IMR-90 (cell line): ENCODE data around the gene ARHGAP32. TPM values are rescaled to one million over a fixed set of nuclear protein-coding genes. Genes with fewer than 3 reads are reported as not detected.

Source experiments
- ATAC-seq: fragments of 200-7000 bp; cut with Tn5 transposase; 2 replicates; pipeline ENCODE4 v1.9.1; 2020; ENCODE audit warnings: low read depth, mild to moderate bottlenecking, moderate library complexity
- BruUV-seq: library from RNA; stranded (reverse); fragments of 400-500 nt; replicated peaks from 2 replicates; lab custom pipeline; 2021; lab: Mats Ljungman, UMichigan
- CTCF ChIA-PET: fragments of 300-600 bp; formaldehyde crosslinking; extraction: SDS; loops from one replicate; lab custom pipeline; 2021; ENCODE audit warnings: antibody characterized with exemption; lab: Yijun Ruan, JAX
- POLR2A ChIA-PET: fragments of 300-600 bp; sonication (Branson Sonifier 250); formaldehyde crosslinking; loops from one replicate; lab custom pipeline; 2022; ENCODE audit warnings: antibody characterized with exemption; ENCODE audit not compliant: unreplicated experiment; lab: Charles Lee
- DNase-seq: peaks from one replicate; pipeline ENCODE4 v3.0.0; 2013
- H2AFZ ChIP-seq: replicated peaks from 2 replicates; pipeline ENCODE3; 2013; ENCODE audit warnings: low read length, mild to moderate bottlenecking; ENCODE audit not compliant: poor library complexity
- H2AK5ac ChIP-seq: 2 replicates; pipeline ENCODE4 v1.6.1; 2013; ENCODE audit warnings: low read depth, low read length, inconsistent platforms
- H2AK9ac ChIP-seq: replicated peaks from 2 replicates; pipeline ENCODE3; 2013; ENCODE audit warnings: mild to moderate bottlenecking, low read depth, low read length, moderate library complexity; ENCODE audit not compliant: poor library complexity
- H2BK120ac ChIP-seq: 2 replicates; pipeline ENCODE4 v1.6.1; 2013; ENCODE audit warnings: low read depth, low read length, inconsistent platforms
- H2BK15ac ChIP-seq: 3 replicates; pipeline ENCODE4 v1.6.1; 2013; ENCODE audit warnings: low read depth, low read length, inconsistent platforms
- H2BK20ac ChIP-seq: 2 replicates; pipeline ENCODE4 v1.6.1; 2013; ENCODE audit warnings: low read depth, mild to moderate bottlenecking, inconsistent platforms, low read length, moderate library complexity
- H2BK5ac ChIP-seq: 2 replicates; pipeline ENCODE4 v1.6.1; 2013; ENCODE audit warnings: mild to moderate bottlenecking, low read depth, low read length, inconsistent platforms; ENCODE audit not compliant: poor library complexity, severe bottlenecking
- H3K14ac ChIP-seq: replicated peaks from 2 replicates; pipeline ENCODE4 v1.6.1; 2013; ENCODE audit warnings: low read depth, low read length, inconsistent platforms
- H3K18ac ChIP-seq: 2 replicates; pipeline ENCODE4 v1.6.1; 2013; ENCODE audit warnings: low read depth, low read length, control low read depth
- H3K23ac ChIP-seq: 2 replicates; pipeline ENCODE4 v1.6.1; 2013; ENCODE audit warnings: low read depth, low read length, inconsistent platforms
- H3K27ac ChIP-seq: 2 replicates; pipeline ENCODE4 v1.5.1; 2013; ENCODE audit warnings: mild to moderate bottlenecking, control low read depth, low read length; ENCODE audit not compliant: insufficient read depth
- H3K27me3 ChIP-seq: 2 replicates; pipeline ENCODE4 v1.6.1; 2013; ENCODE audit warnings: low read length; ENCODE audit not compliant: control insufficient read depth, insufficient read depth
- H3K36me3 ChIP-seq: 2 replicates; pipeline ENCODE4 v1.6.1; 2013; ENCODE audit warnings: low read length, mixed read lengths; ENCODE audit not compliant: control insufficient read depth, insufficient read depth
- H3K4ac ChIP-seq: 2 replicates; pipeline ENCODE4 v1.6.1; 2013; ENCODE audit warnings: low read depth, low read length, inconsistent platforms
- H3K4me1 ChIP-seq: 2 replicates; pipeline ENCODE4 v1.6.1; 2013; ENCODE audit warnings: low read length, mixed read lengths; ENCODE audit not compliant: control insufficient read depth, insufficient read depth
- H3K4me2 ChIP-seq: 2 replicates; pipeline ENCODE4 v1.6.1; 2013; ENCODE audit warnings: low read depth, mild to moderate bottlenecking, control low read depth, low read length, moderate library complexity
- H3K4me3 ChIP-seq: 2 replicates; pipeline ENCODE4 v1.5.1; 2013; ENCODE audit warnings: low read depth, mild to moderate bottlenecking, control low read depth, low read length, moderate library complexity; ENCODE audit not compliant: insufficient read depth
- H3K56ac ChIP-seq: 2 replicates; pipeline ENCODE4 v1.6.1; 2013; ENCODE audit warnings: low read length, inconsistent platforms; ENCODE audit not compliant: insufficient read depth; ENCODE audit errors: extremely low read depth
- H3K79me1 ChIP-seq, 2 experiments: 2 replicates each; pipeline ENCODE4 v1.6.1; 2013; ENCODE audit warnings: low read length in 2 of 2, inconsistent platforms in 1 of 2, low read depth in 1 of 2
- H3K9ac ChIP-seq: 2 replicates; pipeline ENCODE4 v1.6.1; 2013; ENCODE audit warnings: low read depth, low read length, control low read depth
- H3K9me1 ChIP-seq: 2 replicates; pipeline ENCODE4 v1.6.1; 2013; ENCODE audit warnings: low read length, inconsistent platforms; ENCODE audit not compliant: insufficient read depth
- H3K9me3 ChIP-seq: 2 replicates; pipeline ENCODE4 v1.6.1; 2013; ENCODE audit warnings: low read length; ENCODE audit not compliant: control insufficient read depth, insufficient read depth
- H4K20me1 ChIP-seq: 2 replicates; pipeline ENCODE4 v1.6.1; 2013; ENCODE audit warnings: low read length, inconsistent platforms; ENCODE audit not compliant: insufficient read depth
- H4K5ac ChIP-seq: 2 replicates; pipeline ENCODE4 v1.6.1; 2013; ENCODE audit warnings: mild to moderate bottlenecking, low read depth, low read length, control low read depth
- H4K8ac ChIP-seq, 2 experiments: 2 replicates each; pipeline ENCODE4 v1.6.1; 2013; ENCODE audit warnings: low read depth in 2 of 2, low read length in 2 of 2, control low read depth in 1 of 2, inconsistent platforms in 1 of 2
- H4K91ac ChIP-seq: 2 replicates; pipeline ENCODE4 v1.6.1; 2013; ENCODE audit warnings: low read depth, low read length, inconsistent platforms; ENCODE audit not compliant: insufficient read depth
- CEBPB ChIP-seq: IDR thresholded peaks from 2 replicates; pipeline ENCODE4 v1.6.1; 2012; ENCODE audit warnings: low read depth, low read length, improper control_type of control experiment
- CHD1 ChIP-seq: IDR thresholded peaks from 2 replicates; pipeline ENCODE4 v1.6.1; 2012; ENCODE audit warnings: low read depth, low read length, improper control_type of control experiment
- FOS ChIP-seq: fragments of 150-350 bp; IDR thresholded peaks from 2 replicates; pipeline ENCODE4 v1.6.1; 2016; ENCODE audit warnings: low read depth, low read length
- MAFK ChIP-seq: IDR thresholded peaks from 2 replicates; pipeline ENCODE4 v1.6.1; 2012; ENCODE audit warnings: low read depth, low read length, improper control_type of control experiment
- MAZ ChIP-seq: IDR thresholded peaks from 2 replicates; pipeline ENCODE4 v1.6.1; 2012; ENCODE audit warnings: low read depth, mild to moderate bottlenecking, low read length, improper control_type of control experiment, moderate library complexity, borderline replicate concordance
- MXI1 ChIP-seq: IDR thresholded peaks from 2 replicates; pipeline ENCODE4 v1.6.1; 2012; ENCODE audit warnings: low read depth, mild to moderate bottlenecking, low read length, moderate library complexity, borderline replicate concordance
- NFE2L2 ChIP-seq: fragments of 150-350 bp; IDR thresholded peaks from 2 replicates; pipeline ENCODE4 v1.6.1; 2016; ENCODE audit warnings: low read depth, mild to moderate bottlenecking, low read length
- POLR2A ChIP-seq: IDR thresholded peaks from 2 replicates; pipeline ENCODE4 v1.6.1; 2012; ENCODE audit warnings: mild to moderate bottlenecking, low read depth, low read length
- RAD21 ChIP-seq: IDR thresholded peaks from 2 replicates; pipeline ENCODE4 v1.6.1; 2012; ENCODE audit warnings: low read length, improper control_type of control experiment
- RCOR1 ChIP-seq: IDR thresholded peaks from 2 replicates; pipeline ENCODE4 v1.6.1; 2012; ENCODE audit warnings: mild to moderate bottlenecking, low read length, improper control_type of control experiment; ENCODE audit not compliant: insufficient replicate concordance
- RFX5 ChIP-seq: IDR thresholded peaks from 2 replicates; pipeline ENCODE4 v1.8.0; 2012; ENCODE audit warnings: low read depth, mild to moderate bottlenecking, low read length, moderate library complexity
- SMC3 ChIP-seq: fragments of 150-350 bp; IDR thresholded peaks from 2 replicates; pipeline ENCODE4 v1.6.1; 2016; ENCODE audit warnings: low read depth, mild to moderate bottlenecking, antibody characterized with exemption, low read length, moderate library complexity
- WGBS, 2 experiments: methylation state at CpG; one replicate each; pipeline versions ENCODE4 v1.1.5 to v1.1.7; 2013; ENCODE audit warnings: missing lambda C conversion rate in 2 of 2; ENCODE audit not compliant: insufficient read length in 1 of 2; ENCODE audit errors: extremely low coverage in 2 of 2; 5-methylcytosine and 5-hydroxymethylcytosine counted together
- dilution Hi-C: fragments of 300-500 bp; cut with HindIII; formaldehyde crosslinking; loops from one replicate; pipeline ENCODE4 v1.14.3; 2018; ENCODE audit warnings: low sequenced_read_pairs; ENCODE audit not compliant: unreplicated experiment
- in situ Hi-C: fragments of 300-500 bp; cut with MboI; formaldehyde crosslinking; loops from 3 replicates; pipeline ENCODE4 v1.14.3; 2019; ENCODE audit warnings: low sequenced_read_pairs, inconsistent platforms, mixed read lengths
- intact Hi-C: fragments of 100-400 bp; cut with micrococcal nuclease; formaldehyde crosslinking; loops from 2 replicates; pipeline ENCODE4 v1.10.0; 2022
- polyA plus RNA-seq, 3 experiments: library from polyadenylated mRNA; depleted of rRNA; stranded (reverse); fragments of >200 nt; gene quantifications; 2 replicates each; pipeline ENCODE4 v1.2.3, GENCODE V29; 2012; ENCODE audit warnings: low replicate concordance in 1 of 3
- total RNA-seq: library from RNA; depleted of rRNA; stranded (reverse); fragments of >200 nt; gene quantifications from 2 replicates; pipeline ENCODE4 v1.2.3, GENCODE V29; 2012
- TF ChIP-seq, protein P1 (sequence below): conservative IDR thresholded peaks from 2 replicates; pipeline ENCODE4 v1.5.1; 2012; ENCODE audit warnings: mild to moderate bottlenecking, low read depth, low read length, improper control_type of control experiment
- TF ChIP-seq, protein P2 (sequence below): fragments of 150-350 bp; IDR thresholded peaks from 2 replicates; pipeline ENCODE4 v1.6.1; 2016; ENCODE audit warnings: low read depth, mild to moderate bottlenecking, low read length, moderate library complexity, borderline replicate concordance
- TF ChIP-seq, protein P3 (sequence below): fragments of 150-350 bp; IDR thresholded peaks from 2 replicates; pipeline ENCODE4 v1.6.1; 2017; ENCODE audit warnings: mild to moderate bottlenecking, antibody characterized with exemption, low read length, low read depth

The ARHGAP32 gene
- total and polyA plus RNA-seq, 2 of the 4 experiments (the other 2 are of a cell fraction), result 4.1 to 8.4 TPM

DNA sequence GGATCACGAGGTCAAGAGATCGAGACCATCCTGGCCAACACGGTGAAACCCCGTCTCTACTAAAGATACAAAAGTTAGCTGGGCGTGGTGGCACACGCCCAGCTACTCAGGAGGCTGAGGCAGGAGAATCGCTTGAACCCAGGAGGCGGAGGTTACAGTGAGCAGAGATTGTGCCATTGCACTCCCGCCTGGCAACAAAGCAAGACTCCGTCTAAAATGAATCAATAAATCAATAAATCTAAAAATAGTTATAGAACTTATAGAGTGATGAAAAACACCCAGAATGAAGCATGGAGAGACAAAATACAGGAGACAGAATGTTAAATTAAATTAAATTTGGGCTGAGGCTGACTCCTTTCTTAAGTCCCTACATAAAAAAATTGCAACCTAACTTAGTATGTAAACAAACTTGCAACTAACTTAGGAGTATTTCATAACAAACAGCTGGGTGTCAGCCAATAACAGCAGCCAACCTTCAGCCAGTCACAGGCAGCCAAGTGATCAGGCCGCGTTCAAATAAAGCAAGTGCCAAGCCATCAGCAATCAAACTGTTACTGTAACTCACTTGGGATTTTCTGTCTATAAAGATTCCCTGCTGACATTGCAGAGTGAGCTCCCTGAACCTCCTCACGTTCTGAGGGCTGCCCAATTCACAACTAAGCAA lies 242.2 kb downstream of the ARHGAP32 start:
- ATAC-seq, result 0 out of 2 replicates have a peak, but pooled peaks have one; percentile 27
- H4K91ac ChIP-seq, result no peak overlapping the region
- WGBS, 2 experiments, result 43% methylated on average over 2 of the region's 13 CpGs; no CpG with 5 or more reads in 1 of the 2 experiments
- H3K36me3 ChIP-seq, result no peaks in the 10 kb centered on the region
- peaks cover 3% of the 10 kb centered on the region for H3K27me3 ChIP-seq
- H3K18ac ChIP-seq, result no peak overlapping the region
- dilution Hi-C loops (no loop called here), in situ Hi-C loops (loop anchor here (5.0 to 25.0 kb wide), 3 partner anchors 63 to 913 kb away; no protein-coding TSS in a partner anchor), intact Hi-C loops (loop anchor here (10.0 kb wide), 1 partner anchor 915 kb away; no protein-coding TSS in a partner anchor)
- H3K14ac ChIP-seq, result no peak overlapping the region
- no peak overlapping the region for H3K9ac ChIP-seq
- H3K27ac ChIP-seq, result no peak overlapping the region
- H2AK5ac ChIP-seq, result no peak overlapping the region
- H2BK5ac ChIP-seq, result no peak overlapping the region
- H2BK20ac ChIP-seq, result no peak overlapping the region
- H2AFZ ChIP-seq, result no peak overlapping the region
- H4K8ac ChIP-seq, result no peak overlapping the region
- DNase-seq, result no peak
- H3K4me3 ChIP-seq, result no peak overlapping the region
- ChIA-PET CTCF (interaction anchor here (2.9 kb wide), 1 partner anchor 64 kb away, joined by 43 read pairs; no protein-coding TSS in a partner anchor), POLR2A (no interaction called here)
- no peak overlapping the region for H3K56ac ChIP-seq
- no peak overlapping the region for H3K23ac ChIP-seq
- H3K4me2 ChIP-seq, result no peak overlapping the region
- H3K4me1 ChIP-seq, result no peaks in the 10 kb centered on the region
- H2AK9ac ChIP-seq, result no peak overlapping the region
- no peaks in the 10 kb centered on the region for H3K9me1 ChIP-seq
- no TSS peak for BruUV-seq
- H3K4ac ChIP-seq, result no peak overlapping the region
- H2BK15ac ChIP-seq, result no peak overlapping the region
- H4K20me1 ChIP-seq, result no peaks in the 10 kb centered on the region
- no peak overlapping the region for H2BK120ac ChIP-seq
- H3K79me1 ChIP-seq, result no peaks in the 10 kb centered on the region
- no peak overlapping the region for H4K5ac ChIP-seq
- H3K9me3 ChIP-seq, result no peaks in the 10 kb centered on the region
- no peak for TF ChIP-seq RFX5
- no peak for TF ChIP-seq MAZ
- TF ChIP-seq SMC3, result no peak
- TF ChIP-seq, protein P1, sequence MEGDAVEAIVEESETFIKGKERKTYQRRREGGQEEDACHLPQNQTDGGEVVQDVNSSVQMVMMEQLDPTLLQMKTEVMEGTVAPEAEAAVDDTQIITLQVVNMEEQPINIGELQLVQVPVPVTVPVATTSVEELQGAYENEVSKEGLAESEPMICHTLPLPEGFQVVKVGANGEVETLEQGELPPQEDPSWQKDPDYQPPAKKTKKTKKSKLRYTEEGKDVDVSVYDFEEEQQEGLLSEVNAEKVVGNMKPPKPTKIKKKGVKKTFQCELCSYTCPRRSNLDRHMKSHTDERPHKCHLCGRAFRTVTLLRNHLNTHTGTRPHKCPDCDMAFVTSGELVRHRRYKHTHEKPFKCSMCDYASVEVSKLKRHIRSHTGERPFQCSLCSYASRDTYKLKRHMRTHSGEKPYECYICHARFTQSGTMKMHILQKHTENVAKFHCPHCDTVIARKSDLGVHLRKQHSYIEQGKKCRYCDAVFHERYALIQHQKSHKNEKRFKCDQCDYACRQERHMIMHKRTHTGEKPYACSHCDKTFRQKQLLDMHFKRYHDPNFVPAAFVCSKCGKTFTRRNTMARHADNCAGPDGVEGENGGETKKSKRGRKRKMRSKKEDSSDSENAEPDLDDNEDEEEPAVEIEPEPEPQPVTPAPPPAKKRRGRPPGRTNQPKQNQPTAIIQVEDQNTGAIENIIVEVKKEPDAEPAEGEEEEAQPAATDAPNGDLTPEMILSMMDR, result no peak
- no peak for TF ChIP-seq CEBPB
- TF ChIP-seq CHD1, result no peak
- no peak for TF ChIP-seq FOS
- TF ChIP-seq NFE2L2, result no peak
- no peak for TF ChIP-seq MXI1
- no peak for TF ChIP-seq RCOR1
- TF ChIP-seq, protein P2, sequence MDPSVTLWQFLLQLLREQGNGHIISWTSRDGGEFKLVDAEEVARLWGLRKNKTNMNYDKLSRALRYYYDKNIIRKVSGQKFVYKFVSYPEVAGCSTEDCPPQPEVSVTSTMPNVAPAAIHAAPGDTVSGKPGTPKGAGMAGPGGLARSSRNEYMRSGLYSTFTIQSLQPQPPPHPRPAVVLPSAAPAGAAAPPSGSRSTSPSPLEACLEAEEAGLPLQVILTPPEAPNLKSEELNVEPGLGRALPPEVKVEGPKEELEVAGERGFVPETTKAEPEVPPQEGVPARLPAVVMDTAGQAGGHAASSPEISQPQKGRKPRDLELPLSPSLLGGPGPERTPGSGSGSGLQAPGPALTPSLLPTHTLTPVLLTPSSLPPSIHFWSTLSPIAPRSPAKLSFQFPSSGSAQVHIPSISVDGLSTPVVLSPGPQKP, result no peak
- TF ChIP-seq, protein P3, sequence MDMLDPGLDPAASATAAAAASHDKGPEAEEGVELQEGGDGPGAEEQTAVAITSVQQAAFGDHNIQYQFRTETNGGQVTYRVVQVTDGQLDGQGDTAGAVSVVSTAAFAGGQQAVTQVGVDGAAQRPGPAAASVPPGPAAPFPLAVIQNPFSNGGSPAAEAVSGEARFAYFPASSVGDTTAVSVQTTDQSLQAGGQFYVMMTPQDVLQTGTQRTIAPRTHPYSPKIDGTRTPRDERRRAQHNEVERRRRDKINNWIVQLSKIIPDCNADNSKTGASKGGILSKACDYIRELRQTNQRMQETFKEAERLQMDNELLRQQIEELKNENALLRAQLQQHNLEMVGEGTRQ, result no peak
- TF ChIP-seq MAFK, result no peak
- no peak for TF ChIP-seq RAD21
- no peak for TF ChIP-seq POLR2A
